Endometrial microvascular endothelial cells (primary cell): ENCODE results near the gene TEX261. TPM values are rescaled to one million over a fixed set of nuclear protein-coding genes. Genes with fewer than 3 reads are reported as not detected.
"Not testable (repeated sequence)": the region's sequence is repeated elsewhere in the genome, so short reads cannot be mapped to it uniquely, and the experiment has no call there.

Experiments
- in situ Hi-C: cut with HindIII; loops from 2 replicates; pipeline ENCODE4 v1.10.0; 2017; ENCODE audit warnings: low sequenced_read_pairs, low pct_unique_long_range_greater_than_20kb; ENCODE audit errors: inconsistent ontology term
- total RNA-seq: library from RNA; depleted of rRNA; stranded (reverse); fragments of >200 nt; gene quantifications from one replicate; pipeline ENCODE4 v1.2.3, GENCODE V29; 2015; ENCODE audit errors: inconsistent ontology term

The TEX261 gene
- total RNA-seq, 1 donor from 2014 or later, result 88.5 TPM

- in situ Hi-C loops, result no loop called here
Measured at GRCh38 chr2:71001592-71001927, 6.9 kb upstream of the TEX261 start.

- in situ Hi-C loops, result no loop called here
Measured at GRCh38 chr2:71000780-71001591, 6.3 kb upstream of the TEX261 start.

GRCh38 chr2:70999931-71000330, 5.3 kb upstream of the TEX261 start:
- in situ Hi-C loops, result not testable (repeated sequence)

DNA sequence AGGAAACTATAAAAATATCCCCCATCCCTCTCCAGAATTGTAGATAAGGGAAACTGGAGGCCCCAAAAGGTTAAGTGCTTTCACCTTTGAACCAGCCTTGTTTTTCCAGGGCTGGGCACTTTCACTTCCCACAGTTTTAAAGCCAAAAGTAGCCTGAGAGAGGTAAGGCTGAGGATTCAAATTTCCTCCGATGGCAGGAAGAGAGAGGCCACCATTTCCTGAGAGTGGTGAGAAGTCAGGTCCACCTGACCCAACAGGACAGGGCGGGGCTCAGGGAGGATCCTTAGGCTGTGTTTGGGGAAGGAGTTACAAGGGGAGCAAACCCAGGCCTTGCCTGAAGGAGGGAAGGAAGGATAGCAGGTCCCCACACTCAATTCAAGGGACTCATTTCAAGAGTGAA, 4.7 kb upstream of the TEX261 start:
- in situ Hi-C loops, result no loop called here

DNA sequence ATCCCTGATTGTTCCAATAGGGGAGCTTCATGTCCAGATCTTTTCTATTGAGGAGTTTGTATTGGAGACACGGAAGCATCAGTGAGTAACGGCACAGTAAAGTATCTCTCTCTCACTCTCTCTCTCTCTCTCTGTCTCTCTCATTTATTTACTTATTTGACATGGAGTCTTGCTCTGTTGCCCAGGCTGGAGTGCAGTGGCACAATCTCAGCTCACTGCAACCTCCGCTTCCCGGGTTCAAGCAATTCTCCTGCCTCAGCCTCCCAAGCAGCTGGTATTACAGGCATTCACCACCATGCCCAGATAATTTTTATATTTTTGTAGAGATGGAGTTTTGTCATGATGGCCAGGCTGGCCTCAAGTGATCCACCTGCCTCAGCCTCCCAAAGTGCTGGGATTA, 4.2 kb upstream of the TEX261 start:
- in situ Hi-C loops, result not testable (repeated sequence)

DNA sequence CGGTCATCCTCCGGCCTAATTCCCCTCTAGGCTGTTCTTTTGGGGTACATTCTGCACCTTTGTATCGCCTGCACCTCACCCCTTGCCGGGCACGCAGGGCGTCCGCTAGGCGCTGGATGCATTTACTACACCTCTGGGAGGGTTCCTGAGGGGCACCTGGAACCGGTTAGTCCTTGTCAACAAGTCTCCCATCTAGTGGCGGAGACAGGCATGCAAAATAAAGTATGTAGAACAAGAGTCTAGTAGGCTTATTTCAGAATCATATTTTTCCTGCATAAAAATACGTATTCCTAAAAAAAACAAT, 705 bp upstream of the TEX261 start:
- in situ Hi-C loops, result no loop called here

DNA sequence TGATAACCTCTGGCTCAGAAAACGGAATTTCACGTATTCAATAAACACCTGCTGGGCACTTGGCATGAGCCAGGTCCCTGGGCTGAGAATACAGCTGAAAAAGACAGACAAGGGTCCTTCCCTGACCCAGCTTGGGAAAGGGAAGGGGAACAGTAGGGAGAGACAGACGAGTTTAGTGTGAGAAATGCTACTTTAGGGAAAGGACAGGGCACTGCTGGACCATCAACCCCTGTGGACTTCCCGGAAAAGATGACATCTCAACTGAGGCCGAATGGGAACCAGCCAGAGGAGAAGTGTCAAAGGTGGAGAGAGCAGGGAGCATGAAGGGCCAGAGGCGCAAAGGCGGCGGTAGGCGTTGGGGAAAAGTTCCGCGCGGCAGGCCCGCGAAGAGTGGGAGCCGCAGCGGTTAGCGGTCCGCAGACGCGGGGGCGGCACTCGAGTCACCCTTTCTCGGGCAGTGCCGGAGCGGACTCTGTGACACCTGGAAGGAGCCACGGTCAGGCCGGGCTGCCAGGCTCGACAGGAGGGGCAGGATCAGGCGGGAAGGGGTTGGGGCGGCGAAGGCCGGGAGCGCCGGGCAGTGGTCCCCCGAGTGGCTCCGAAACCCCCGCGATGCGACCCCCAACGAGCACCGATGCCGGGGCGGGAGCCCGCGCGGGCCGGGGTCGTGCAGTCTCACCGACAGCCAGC, 519 bp downstream of the TEX261 start:
- in situ Hi-C loops, result no loop called here

- in situ Hi-C loops, result no loop called here
Measured at GRCh38 chr2:70992945-70993853, 1.5 kb downstream of the TEX261 start.

- in situ Hi-C loops, result no loop called here
Measured at GRCh38 chr2:70991742-70992141, 2.9 kb downstream of the TEX261 start.

DNA sequence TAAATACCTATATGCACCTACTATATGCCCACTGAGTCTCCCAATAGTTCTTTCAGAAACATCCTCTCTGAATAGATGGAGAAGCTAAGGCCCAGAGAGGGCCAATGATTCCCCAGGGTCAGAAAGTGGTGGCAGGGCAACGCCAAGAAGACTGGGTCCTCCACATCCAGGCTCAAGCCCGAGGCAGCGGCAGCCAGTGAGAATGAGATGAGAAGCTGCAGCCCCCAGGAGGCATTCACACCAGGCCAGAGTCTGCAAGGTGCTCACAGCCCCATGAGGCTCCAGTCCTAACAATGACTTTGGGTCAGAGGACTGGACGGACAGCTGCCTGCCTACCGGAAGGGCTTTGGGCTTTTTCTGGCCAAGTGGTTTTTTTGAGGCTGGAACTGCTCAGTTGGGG, 3.5 kb downstream of the TEX261 start:
- in situ Hi-C loops, result no loop called here

GRCh38 chr2:70990216-70990615, 4.5 kb downstream of the TEX261 start:
- in situ Hi-C loops, result no loop called here

DNA sequence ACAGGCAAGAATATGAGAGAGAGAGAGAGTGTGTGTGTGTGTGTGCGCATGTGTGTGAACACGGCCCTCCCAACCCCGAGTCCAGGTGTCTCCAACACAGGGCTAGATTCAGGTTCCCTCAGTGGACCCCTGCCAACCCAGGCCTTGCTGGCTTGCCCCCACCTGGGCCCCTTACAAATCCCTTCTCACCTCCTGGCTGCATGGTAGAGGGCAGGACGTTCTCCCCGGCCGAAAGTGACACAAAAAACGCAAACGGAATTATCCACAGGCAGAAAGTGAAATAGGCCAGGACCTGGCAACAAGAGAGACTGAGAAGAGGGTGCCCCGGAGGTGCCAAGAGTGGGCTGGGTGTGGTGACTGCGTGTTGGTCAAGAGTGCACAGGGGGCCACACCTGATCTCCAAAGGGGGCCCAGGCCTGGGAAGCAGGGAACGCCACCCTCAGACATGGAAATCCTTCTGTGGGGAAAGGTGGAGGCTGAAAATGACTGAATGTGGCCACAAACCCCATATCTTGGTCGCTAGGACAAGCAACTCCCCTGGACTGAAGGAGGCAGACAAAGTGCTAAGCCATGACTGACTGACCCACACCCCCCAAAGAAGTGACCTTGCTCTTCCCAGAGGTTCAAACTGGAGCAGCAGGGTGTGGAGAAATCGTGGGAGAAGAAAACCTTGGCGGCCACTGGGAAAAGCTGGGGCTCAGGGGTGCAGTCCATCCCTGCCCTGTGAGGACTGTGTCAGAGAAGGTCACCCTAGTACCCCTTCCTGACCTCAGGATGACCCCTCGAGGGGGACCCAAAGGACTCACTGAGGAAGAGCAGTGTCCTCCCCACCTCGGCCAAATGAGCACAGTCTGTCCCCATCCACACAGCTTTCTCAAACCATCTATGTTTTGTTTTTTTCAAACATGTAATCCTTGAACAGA, 5.7 kb downstream of the TEX261 start:
- in situ Hi-C loops, result no loop called here

DNA sequence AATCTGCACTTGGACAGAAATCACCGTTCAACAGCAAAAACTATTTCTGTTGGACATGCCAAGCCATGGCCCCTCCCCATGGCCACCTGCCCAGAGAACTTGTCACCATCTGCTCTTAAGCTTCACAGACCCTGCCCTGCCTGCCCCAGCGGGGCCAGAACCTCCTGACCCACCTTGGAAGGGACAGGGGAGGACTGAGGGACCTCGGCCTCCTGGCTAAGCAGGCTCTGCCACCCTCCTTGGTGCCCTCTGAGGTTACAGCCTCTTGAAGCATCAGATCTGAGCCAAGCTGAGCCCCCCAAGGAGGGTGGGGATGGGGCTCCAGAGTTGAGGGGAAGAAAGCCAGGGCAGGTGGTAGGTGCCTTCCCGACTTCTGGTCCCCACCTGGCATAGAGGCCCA, 6.5 kb downstream of the TEX261 start:
- in situ Hi-C loops, result no loop called here

- in situ Hi-C loops, result no loop called here
Measured at GRCh38 chr2:70987386-70987785, 7.3 kb downstream of the TEX261 start.

- in situ Hi-C loops, result no loop called here
Measured at GRCh38 chr2:70986499-70987189, 8.0 kb downstream of the TEX261 start.

DNA sequence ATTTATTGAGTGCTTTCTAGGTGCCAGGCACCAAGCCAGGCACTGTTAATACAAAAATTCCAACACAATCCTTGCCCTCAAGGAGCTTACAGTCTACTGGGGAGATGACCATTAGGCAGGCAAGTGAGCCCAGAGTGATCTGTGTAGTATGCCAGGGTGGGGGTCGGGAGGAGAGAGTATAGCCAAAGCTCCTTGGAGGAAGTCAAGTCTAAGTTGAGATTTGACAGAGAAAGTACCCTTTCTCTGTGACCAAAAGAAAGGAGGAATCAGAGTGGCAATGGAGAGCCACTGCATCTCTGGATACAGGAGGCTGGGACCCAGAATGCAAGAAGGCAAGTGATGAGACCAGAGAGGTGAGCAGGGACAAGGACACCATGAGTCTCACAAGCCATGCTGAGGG, 8.7 kb downstream of the TEX261 start:
- in situ Hi-C loops, result no loop called here

DNA sequence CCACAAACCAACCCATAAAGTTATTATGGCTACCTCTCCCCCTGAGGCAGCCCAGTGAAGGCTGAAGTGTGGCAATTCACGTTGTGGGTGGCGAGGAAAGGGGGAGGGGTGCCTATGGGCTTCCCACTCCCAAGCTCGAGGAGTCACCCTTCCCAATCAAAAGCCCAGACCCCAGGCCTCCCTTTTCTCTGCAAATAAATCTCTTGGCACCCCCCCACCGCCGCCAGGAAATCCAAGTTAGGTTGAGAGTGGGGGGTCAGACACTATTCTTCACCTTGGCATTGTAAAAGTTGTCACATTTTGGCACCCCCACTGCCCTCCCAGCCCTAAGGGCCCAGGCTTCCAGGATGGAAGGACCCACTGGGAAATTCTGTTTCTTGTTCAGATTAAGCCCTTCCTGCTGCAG, 9.4 kb downstream of the TEX261 start:
- in situ Hi-C loops, result no loop called here

DNA sequence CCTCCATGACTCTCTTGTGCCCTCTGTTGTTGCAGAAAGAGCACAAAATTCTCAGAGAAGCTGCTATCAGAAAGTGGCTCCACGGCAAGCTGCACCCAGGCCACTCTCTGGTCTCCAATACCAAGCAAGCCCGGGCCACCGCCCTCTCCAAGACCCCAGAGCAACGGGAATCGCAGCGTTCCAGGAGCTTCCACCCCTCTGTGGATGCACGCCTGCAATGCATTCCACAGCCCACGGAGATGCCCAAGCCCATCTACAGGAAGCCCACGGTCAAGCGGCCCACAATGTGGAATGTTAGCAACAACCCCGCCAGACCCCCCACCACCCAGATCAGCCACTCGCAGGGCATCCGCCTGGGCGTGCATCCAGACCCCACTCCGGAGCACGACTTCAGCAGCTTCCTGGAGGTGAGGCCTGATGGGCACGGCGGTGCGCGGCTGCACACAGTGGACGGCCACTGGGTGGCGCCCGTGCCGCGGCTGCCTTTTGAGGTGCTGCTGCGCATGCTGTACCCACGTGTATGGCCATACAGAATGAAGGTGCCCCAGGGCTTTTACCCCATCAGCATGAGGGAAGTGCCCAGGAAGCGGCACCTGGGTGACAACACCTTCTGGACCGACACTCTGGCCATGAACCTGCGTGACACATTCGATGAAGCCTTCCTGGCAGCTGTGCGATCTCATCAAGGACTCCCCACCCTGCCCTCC, 9.9 kb downstream of the TEX261 start:
- in situ Hi-C loops, result no loop called here
